Neural crest cell (in vitro differentiated cells): ENCODE measurements around the gene FRMD5. TPM values are rescaled to one million over a fixed set of nuclear protein-coding genes. Genes with fewer than 3 reads are reported as not detected.

Experiments used
- DNase-seq: peaks from one replicate; pipeline ENCODE4 v3.0.0; 2021; ENCODE audit warnings: low read depth, mixed read lengths, low spot score
- H3K27ac Mint-ChIP-seq: one replicate; pipeline ENCODE4 v1.8.0; 2021; ENCODE audit warnings: mild to moderate bottlenecking, mixed read lengths; ENCODE audit not compliant: unreplicated experiment
- H3K27me3 Mint-ChIP-seq: 2 replicates; pipeline ENCODE4 v1.8.0; 2021; ENCODE audit warnings: low read depth, mild to moderate bottlenecking, mixed read lengths
- H3K36me3 Mint-ChIP-seq: 2 replicates; pipeline ENCODE4 v1.8.0; 2021; ENCODE audit warnings: low read depth, mild to moderate bottlenecking, mixed read lengths
- H3K4me1 Mint-ChIP-seq: 2 replicates; pipeline ENCODE4 v1.8.0; 2021; ENCODE audit warnings: mixed read lengths
- H3K4me3 Mint-ChIP-seq: one replicate; pipeline ENCODE4 v1.8.0; 2021; ENCODE audit warnings: mild to moderate bottlenecking, mixed read lengths
- H3K9me3 Mint-ChIP-seq: 2 replicates; pipeline ENCODE4 v1.8.0; 2021; ENCODE audit warnings: mixed read lengths
- CTCF ChIP-seq: fragments of 200-600 bp; sonication (generic); conservative IDR thresholded peaks from 2 replicates; pipeline ENCODE4 v1.5.0; 2021; ENCODE audit warnings: antibody characterized with exemption, mild to moderate bottlenecking
- total RNA-seq: library from RNA; stranded (reverse); gene quantifications from 2 replicates; pipeline ENCODE4 v1.2.1, GENCODE V29; 2021

Gene FRMD5
- total RNA-seq, 1 donor from 2014 or later: 4.3 TPM

GRCh38 chr15:44199393-44199792, 4.3 kb upstream of the FRMD5 start:
- Mint-ChIP-seq H3K9me3 (no peaks in the 10 kb centered on the region), H3K36me3 (no peaks in the 10 kb centered on the region), H3K27me3 (peaks cover 39% of the 10 kb centered on the region), H3K4me1 (peaks cover 10% of the 10 kb centered on the region), H3K27ac (no peak overlapping the region), H3K4me3 (no peak overlapping the region)
- no peak for TF ChIP-seq CTCF
- no peak for DNase-seq

- TF ChIP-seq CTCF: no peak
- no peaks in the 10 kb centered on the region for H3K36me3 Mint-ChIP-seq
- H3K27ac Mint-ChIP-seq: no peak overlapping the region
- no peaks in the 10 kb centered on the region for H3K9me3 Mint-ChIP-seq
- H3K4me3 Mint-ChIP-seq: peak overlapping the region; percentile 91
- H3K27me3 Mint-ChIP-seq: peaks cover 68% of the 10 kb centered on the region
- DNase-seq: no peak
- peaks cover 26% of the 10 kb centered on the region for H3K4me1 Mint-ChIP-seq
Observed at GRCh38 chr15:44194323-44195150, 534 bp downstream of the FRMD5 start.

- Mint-ChIP-seq H3K27me3 (peaks cover 62% of the 10 kb centered on the region), H3K27ac (no peak overlapping the region)
- no peak for DNase-seq
Observed at GRCh38 chr15:44193651-44194322, 1.3 kb downstream of the FRMD5 start.

GRCh38 chr15:44188795-44189194, 6.3 kb downstream of the FRMD5 start:
- Mint-ChIP-seq H3K9me3 (no peaks in the 10 kb centered on the region), H3K27ac (no peak overlapping the region), H3K36me3 (no peaks in the 10 kb centered on the region), H3K4me1 (peaks cover 19% of the 10 kb centered on the region), H3K4me3 (no peak overlapping the region), H3K27me3 (peaks cover 34% of the 10 kb centered on the region)
- TF ChIP-seq CTCF: no peak
- DNase-seq: no peak

More at GRCh38 chr15:44193651-44194322, 1.3 kb downstream of the FRMD5 start:
- Mint-ChIP-seq H3K36me3 (no peaks in the 10 kb centered on the region), H3K4me1 (peaks cover 30% of the 10 kb centered on the region), H3K4me3 (peak overlapping the region; percentile 91), H3K9me3 (no peaks in the 10 kb centered on the region)
- TF ChIP-seq CTCF: no peak

GRCh38 chr15:44186705-44187104, 8.4 kb downstream of the FRMD5 start:
- peaks cover 11% of the 10 kb centered on the region for H3K4me1 Mint-ChIP-seq
- no peaks in the 10 kb centered on the region for H3K9me3 Mint-ChIP-seq
- no peak for TF ChIP-seq CTCF

More at GRCh38 chr15:44186705-44187104, 8.4 kb downstream of the FRMD5 start:
- Mint-ChIP-seq H3K4me3 (no peak overlapping the region), H3K27me3 (peaks cover 14% of the 10 kb centered on the region), H3K27ac (no peak overlapping the region), H3K36me3 (no peaks in the 10 kb centered on the region)
- DNase-seq: no peak
